GM04504 (cell line): ENCODE results near the gene TRMT112.

Source experiments
- DNase-seq: peaks from one replicate; pipeline ENCODE4 v3.0.0-alpha.2; 2012; ENCODE audit warnings: low read depth

Gene TRMT112

DNA sequence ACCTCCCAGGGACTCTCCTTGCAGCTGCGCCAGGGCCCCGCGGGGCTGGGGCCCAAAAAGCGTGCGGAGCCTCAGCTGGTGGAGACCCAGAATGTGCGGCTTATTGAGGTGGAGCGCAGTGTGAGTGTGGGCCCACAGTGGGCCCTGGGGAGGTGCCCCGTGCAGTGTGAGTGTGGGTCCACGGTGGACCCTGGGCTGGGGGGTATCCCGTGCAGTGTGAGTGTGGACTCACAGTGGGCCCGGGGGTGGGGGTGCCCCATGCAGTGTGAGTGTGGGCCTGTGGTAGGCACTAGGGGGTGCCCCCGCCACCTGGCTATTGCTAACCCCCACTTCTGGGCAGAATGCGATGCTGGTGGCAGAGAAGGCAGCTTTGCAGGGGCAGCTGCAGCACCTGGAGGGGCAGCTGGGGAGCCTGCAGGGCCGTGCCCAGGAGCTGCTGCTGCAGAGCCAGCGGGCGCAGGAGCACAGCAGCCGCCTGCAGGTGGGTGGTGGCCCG lies 33.8 kb upstream of the TRMT112 start:
- no peak for DNase-seq

DNA sequence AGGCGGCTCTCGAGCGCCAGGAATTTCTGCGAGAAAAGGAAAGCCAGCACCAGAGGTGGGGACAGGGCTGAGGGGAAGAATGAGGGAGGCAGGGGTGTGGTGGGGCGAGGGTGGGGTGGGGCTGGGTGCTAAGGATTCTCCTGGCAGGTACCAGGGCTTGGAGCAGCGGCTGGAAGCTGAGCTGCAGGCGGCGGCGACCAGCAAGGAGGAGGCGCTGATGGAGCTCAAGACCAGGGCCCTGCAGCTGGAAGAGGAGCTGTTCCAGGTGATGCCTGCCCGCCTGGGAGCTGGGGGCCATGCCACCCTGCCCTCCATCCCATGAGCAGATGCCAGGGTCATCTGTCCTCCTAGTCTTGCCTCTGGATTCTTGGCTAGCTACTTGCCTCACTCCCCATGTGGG lies 32.0 kb upstream of the TRMT112 start:
- no peak for DNase-seq

DNA sequence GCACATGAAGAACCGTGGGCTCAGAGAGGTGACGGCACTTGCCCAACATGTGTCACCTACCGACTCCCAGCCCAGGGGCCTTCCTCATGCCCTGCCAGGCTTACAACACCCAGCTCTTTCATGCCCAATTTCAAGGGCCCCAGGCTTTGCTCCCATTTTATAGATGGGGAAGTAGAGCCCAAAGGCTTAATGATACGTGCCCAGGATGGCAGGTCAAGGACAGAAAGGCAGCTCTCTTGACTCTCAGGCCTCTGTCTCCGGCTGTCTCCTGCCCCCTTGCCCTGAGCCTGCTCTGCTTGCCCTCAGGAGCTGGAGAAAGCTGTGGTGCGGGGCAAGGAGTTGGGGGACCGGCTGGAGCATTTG lies 31.6 kb upstream of the TRMT112 start:
- no peak for DNase-seq

DNA sequence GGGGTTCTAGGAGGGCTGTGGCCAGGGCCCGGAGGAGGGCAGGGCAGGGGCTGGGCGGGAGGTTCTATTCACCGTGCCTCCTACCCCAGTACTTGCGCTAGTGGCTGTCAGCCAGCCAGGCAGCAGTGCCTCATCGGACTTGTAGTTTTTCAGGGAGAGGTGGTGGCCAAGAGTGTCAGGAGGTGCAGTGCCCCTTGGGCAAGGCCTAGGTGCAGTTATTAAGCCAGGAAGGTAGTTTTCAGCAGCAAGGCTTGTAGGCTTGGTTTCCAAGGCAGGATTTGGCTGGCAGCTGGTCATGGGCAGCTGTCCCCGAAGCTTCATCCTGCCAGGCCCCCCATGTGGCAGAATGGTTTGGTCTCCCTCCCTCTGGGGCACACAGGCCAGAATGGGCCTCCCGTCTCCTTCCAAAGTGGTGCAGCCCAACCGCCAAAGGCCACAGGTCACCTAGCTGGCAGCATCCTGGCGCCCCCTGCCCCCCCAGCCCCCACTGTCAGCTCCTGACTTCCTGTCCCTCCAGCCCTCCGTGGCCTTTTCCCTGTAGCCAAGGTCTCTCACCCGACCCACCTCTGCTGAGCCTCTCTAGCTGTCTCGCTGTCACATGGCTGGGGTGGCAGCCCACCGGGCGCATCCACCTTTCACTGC lies 31.1 kb upstream of the TRMT112 start:
- DNase-seq: no peak

DNA sequence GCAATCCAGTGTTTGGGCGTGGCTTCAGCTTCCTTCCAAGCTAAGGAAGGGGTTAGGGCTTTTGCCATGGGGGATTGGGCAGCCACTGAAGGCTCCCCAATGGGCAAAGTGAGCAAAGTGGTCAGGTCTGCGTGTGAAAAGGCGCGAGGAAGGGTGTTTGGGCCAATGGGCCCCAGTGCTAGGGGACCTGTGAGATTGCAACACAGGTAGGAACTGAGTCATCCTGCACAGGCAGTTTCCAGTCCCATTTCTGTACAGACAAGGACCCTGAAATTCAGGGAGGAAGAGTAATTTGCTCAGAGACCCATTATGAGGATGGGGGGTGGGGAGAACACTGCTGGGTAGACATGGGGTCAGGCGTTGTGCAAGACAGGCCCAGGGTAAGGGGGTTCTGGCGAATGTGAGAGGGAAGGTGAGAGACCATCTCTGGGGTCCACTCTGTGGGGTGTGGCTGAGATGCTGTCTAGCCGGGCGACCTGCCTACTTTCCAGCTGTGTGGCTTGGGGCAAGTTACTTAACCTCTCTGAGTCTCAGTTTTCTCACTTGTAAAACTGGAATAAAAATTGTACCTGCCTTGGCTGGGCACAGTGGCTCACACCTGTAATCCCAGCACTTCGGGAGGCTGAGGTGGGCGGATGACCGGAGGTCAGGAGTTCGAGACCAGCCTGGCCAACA lies 30.0 kb upstream of the TRMT112 start:
- DNase-seq: no peak

DNA sequence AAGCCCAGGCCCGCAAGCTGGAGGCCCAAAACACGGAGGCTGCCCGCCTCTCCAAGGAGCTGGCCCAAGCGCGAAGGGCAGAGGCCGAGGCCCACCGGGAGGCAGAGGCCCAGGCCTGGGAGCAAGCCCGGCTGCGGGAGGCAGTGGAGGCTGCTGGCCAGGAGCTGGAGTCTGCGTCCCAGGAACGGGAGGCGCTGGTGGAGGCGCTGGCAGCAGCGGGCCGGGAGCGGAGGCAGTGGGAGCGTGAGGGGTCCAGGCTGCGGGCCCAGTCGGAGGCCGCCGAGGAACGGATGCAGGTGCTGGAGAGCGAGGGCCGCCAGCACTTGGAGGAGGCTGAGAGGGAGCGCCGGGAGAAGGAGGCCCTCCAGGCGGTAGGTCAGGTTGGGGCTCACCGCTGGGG lies 27.4 kb upstream of the TRMT112 start:
- DNase-seq: no peak

DNA sequence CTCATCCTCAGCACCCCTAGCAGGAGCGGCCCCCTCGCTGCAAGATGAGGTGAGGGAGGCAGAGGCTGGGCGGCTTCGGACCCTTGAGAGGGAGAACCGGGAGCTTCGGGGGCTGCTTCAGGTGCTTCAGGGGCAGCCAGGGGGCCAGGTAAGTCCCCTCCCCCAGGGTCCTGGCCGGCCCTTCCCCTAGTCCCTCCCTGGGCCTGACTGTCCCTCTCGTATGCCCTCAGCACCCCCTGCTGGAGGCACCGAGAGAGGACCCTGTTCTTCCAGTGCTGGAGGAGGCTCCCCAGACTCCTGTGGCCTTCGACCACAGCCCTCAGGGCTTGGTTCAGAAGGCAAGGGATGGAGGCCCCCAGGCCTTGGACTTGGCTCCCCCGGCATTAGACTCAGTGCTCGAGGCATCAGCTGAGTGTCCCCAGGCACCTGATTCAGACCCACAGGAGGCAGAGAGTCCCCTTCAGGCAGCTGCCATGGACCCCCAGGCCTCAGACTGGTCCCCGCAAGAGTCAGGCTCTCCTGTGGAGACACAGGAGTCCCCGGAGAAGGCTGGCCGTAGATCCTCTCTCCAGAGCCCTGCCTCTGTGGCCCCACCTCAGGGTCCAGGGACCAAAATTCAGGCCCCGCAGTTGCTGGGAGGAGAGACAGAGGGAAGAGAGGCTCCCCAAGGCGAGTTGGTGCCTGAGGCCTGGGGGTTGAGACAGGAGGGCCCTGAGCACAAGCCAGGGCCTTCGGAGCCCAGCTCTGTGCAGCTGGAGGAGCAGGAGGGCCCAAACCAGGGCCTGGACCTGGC lies 26.6 kb upstream of the TRMT112 start:
- no peak for DNase-seq

DNA sequence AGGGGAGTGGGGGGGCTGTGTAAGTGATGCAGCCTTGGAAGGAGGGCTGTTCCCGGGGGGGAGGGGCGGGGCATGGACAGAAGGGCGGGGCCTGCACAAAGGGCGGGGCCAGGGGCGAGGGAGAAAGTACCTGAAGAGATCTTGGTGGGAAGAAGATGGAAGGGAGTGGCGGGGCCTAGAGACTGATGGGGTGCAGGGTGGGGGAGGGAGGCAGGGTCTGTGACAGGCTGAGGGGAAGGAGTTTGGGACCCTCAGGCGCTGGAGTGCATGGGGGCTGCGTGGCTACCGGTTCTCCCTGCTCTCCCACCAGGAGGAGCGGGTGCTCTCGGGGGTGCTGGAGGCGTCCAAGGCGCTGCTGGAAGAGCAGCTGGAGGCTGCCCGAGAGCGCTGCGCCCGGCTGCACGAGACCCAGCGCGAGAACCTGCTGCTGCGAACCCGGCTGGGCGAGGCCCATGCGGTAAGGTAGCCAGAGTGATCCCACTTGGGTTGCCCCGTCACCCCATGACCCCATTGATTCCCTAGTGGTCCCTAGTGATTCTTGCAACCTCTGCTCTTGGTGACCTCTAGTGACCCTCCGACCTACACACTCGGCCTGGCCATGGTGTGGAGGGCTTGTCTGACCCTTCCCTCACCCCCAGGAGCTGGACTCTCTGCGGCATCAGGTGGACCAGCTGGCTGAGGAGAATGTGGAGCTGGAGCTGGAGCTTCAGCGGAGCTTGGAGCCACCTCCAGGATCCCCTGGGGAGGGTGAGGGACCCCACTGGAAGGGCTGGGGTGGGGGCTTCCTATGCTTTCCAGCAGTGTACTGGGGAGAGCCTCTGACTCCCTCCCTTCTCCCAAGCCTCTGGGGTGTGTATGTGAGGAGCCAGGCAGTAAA lies 25.7 kb upstream of the TRMT112 start:
- no peak for DNase-seq

DNA sequence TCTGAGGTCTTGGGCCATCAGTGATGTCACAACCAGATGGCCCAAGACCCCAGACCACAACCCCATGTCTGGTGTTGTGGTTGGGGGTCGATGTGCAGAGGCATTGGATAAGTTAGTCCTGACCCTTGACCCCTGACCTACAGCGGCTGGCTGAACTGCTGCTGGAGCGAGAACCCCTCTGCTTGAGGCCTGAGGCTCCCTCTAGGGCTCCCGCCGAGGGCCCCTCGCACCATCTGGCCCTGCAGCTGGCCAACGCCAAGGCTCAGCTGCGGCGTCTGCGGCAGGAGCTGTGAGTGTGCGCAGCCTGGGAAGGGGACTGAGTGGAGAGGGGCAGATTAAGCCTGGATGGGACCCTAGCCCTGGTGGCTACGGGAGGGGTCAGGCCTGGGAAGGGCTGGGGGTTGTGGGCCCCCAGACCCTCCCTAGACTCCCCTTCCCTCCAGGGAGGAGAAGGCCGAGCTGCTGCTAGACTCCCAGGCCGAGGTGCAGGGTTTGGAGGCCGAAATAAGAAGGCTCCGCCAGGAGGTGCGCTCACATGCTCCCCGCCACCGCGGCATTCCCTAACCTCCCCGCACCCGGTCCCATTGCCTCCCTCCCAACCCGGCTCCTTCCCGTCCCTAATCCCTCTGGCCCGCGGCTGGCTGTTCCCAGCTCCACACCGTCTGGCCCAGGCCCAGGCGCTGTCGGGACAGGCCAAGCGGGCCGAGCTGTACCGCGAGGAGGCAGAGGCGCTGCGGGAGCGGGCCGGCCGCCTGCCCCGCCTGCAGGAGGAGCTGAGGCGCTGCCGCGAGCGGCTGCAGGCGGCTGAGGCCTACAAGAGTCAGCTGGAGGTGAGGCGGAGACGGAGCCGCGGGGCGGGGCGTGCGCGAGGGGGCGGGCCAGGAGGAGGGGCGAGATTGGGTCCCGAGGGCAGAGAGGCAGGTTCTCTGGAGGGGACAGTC lies 24.8 kb upstream of the TRMT112 start:
- peak; percentile 62 for DNase-seq

DNA sequence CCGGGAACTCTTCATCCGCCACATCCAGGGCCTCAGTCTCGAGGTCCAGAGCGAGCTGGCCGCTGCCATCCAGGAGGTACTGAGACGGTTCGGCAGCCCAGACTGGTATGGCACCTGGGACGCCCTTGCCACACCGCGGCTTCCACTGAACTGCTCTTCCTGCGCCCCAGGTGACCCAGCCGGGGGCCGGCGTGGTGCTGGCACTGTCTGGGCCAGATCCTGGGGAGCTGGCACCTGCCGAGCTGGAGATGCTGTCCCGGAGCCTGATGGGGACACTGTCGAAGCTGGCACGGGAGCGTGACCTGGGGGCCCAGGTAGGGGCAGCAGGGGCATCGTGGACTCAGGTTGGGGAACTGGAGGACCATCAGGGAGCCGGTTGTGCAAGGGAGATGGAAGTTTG lies 24.1 kb upstream of the TRMT112 start:
- no peak for DNase-seq

DNA sequence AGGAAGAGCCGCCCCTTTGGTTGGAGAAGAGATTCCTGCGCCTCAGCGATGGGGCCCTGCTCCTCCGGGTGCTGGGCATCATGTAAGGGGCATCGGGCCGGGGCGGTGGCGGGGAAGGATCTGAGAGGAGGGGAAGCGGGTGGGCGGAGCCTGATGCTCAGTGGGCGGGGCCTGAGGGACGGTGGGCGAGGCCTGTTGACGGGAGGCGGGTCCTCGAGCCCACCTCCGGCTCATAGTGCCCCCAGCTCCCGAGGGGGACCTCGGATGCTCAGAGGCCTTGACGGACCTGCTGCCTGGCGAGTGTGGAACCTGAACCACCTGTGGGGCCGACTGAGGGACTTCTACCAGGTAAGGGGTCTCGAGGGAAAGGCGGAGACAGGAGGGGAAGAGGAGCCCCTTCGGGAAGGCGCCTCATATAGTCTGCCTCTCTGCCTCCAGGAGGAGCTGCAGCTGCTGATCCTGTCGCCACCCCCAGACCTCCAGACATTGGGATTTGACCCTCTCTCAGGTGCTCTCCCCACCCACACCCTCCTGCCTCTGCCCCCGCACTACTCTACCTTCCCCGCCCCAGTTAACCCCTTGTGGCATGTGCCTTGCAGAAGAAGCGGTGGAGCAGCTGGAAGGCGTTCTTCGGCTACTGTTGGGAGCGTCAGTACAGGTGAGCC lies 23.4 kb upstream of the TRMT112 start:
- DNase-seq: no peak

DNA sequence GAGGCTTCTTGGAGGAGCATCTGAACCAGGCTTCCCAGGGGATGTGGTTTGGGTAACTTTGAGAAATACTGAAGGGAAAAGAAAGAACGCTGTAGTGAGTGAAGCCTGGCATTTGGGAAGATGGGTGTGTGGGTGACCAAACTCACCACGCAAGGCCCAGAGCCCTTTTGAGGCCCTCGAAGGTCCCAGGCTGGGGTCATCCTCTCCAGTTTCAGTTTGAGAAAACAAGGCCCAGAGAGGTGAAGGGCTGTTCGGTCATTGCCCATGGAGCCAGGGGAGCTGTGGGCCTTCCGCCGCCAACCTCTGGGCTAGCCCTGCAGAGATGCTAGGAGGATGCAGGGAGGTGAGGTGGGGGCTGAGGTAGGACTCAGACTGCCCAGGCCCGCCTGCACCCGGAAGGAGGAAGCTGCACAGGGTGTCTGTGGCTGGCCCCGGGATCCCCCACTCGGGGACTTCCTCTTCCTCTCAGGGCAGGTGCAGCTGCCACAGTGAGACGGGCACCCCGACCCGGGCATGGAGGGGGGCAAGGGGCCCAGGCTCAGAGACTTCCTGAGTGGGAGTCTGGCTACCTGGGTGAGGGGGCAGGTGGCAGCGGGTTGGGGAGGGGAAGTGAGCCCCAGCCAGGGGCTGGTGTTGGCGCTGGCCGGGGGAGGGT lies 22.5 kb upstream of the TRMT112 start, which contains the start of gene CCDC88B:
Gene CCDC88B (plus strand): TSS at position 451 of the 655 bp plus-strand sequence. CDS start 63 bp downstream, at position 514.
- DNase-seq: no peak

DNA sequence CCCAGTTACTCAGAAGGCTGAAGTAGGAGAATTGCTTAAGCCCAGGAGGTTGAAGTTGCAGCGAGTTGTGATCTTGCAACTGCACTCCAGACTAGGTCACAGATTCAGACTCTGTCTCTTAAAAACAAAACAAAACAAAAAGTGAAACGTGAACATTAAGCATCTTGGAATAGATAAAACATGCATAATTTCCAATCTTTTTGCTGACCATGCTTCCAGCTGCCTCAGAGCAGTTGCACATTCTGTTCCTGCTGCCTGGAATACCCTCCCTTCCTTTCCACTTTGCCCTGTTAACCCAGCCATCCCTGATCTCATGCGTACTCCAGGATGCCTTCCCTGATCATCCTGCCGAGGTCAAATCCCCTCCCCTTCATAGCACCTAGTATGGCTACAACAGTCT lies 21.9 kb upstream of the TRMT112 start:
- no peak for DNase-seq

DNA sequence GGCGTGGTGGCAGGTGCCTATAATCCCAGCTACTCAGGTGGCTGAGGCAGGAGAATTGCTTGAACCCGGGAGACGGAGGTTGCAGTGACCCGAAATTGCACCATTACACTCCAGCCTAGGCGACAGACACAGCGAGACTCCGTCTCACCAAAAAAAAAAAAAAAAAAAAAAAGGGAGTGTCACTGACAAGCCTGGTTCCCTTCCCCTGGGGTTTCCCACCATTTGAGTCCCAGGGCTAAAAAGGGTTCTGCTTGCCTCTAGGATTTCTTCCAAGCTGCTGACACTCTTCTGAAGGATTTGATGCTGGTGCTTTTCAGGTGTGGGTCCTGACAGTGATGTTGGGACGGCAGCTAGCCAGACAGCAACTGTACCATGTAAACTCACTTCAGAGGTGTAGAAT lies 21.4 kb upstream of the TRMT112 start:
- no peak for DNase-seq

DNA sequence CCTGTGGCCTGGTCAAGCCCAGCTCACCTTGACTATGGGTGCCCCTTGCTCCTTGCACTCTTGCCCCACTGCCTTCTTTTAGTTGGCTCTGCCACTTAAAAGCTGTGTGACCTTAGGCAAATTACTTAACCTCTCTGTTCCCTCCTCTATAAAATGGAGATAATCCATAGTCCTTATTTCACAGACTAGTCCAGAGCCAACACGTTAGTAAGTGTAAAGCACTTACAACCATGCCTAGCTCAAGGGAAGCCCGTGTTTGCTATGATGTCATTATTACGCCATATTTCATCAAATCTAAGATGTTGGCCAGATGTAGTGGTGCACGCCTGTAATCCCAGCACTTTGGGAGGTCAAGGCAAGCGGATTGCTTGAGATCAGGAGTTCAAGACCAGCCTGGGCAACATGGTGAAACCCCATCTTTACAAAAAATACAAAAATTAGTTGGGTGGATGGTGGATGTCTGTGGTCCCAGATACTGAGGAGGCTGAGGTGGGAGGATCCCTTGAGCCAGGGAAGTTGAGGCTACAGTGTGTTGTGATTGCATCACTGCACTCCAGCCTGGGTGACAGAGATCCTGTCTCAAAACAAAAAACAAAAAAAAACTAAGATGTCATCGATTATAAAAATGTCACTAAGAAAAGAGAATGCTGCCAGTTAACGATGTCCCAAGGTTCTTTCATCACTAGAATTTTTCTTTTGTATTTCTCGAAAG lies 20.3 kb upstream of the TRMT112 start:
- DNase-seq: no peak

DNA sequence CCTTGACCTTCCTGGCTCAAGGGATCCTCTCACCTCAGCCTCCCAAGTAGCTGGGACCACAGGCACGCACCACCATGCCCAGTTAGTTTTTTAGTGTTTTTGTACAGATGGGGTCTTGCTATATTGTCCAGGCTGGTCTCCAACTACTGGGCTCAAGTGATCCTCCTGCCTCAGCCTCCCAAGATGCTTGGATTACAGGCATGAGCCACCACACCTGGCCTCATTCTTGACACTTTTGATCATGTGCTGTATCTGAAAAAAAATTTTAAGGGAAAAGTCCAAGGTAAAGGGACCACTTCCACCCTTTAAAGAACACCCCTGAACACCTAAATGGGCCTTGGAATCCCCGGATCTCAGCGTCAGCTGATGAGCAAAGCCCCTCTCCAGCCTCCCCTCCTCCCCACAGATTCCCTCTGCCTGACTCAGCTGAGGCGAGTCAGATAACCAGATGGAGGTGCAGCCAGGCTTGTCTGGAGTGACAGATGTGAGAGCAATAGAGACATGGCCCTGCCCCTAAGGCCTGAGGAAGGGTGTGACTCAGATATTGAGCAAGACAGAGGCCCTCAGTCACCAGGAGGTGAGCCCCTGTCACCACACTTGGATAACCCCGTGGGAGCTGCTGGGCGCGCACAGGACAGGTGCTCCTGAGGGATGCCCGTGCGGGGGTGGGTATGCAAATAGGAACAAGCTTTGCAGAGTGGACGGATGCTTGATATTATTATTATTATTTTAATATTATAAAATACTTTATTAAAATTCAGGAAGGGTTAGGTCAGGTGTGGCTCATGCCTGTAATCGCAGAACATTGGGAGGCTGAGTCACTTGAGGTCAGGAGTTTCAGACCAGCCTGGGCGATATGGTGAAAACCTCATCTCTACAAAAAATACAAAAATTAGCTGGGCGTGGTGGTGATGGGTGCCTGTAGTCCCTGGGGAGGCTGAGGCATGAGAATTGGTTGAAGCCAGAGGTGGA lies 17.7 kb upstream of the TRMT112 start:
- peak; percentile 91 for DNase-seq

DNA sequence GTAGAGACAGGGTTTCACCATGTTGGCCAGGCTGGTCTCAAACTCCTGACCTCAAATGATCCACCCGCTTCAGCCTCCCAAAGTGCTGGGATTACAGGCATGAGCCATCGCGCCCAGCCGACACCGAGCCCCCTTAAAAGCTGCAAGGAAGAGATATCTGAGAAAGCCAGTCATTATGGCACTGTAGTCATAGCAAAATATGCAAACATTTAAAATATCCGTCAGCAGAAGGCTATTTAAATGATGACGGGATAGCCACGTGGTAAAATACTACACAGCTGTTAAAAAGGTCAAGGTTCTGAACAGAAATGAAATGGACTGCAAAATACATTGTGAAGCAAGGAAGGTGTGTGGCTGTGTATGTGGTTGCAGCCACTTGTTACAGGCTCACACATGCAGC lies 16.2 kb upstream of the TRMT112 start:
- no peak for DNase-seq
